ENCODE data around the gene C3orf33.

Gene C3orf33

GRCh38 chr3:155760653-155761052 is 45.4 kb downstream of the C3orf33 start:
- H3K4me1 ChIP-seq (ENCODE audit: control insufficient read depth, insufficient read depth, low read depth, low read length), result no peaks in the 10 kb centered on the region
- H3K4ac ChIP-seq (ENCODE audit: low read depth in 1 of 2, low read length in 2 of 2), result no peak overlapping the region
- H3K27me3 ChIP-seq (ENCODE audit: control insufficient read depth in 1 of 2, insufficient read depth in 1 of 2, low read length in 2 of 2), result no peaks in the 10 kb centered on the region
- 93% methylated on average over 3 of the region's 4 CpGs for WGBS
- no peak overlapping the region for H3K14ac ChIP-seq (ENCODE audit: low read length in 2 of 2)
- no peaks in the 10 kb centered on the region for H3K79me1 ChIP-seq (replicated peaks; ENCODE audit: low read length, poor library complexity, severe bottlenecking)
- H2AFZ ChIP-seq (ENCODE audit: low read depth, low read length), result no peak overlapping the region
- no peak overlapping the region for H4K8ac ChIP-seq (ENCODE audit: low read length)
- H2BK5ac ChIP-seq (ENCODE audit: low read depth, low read length, poor library complexity, severe bottlenecking), result no peak overlapping the region
- H4K91ac ChIP-seq (ENCODE audit: low read length), result no peak overlapping the region
- H3K9ac ChIP-seq (ENCODE audit: low read length), result no peak overlapping the region
- H3K27ac ChIP-seq (ENCODE audit: low read length, poor library complexity, severe bottlenecking), result no peak overlapping the region
- no peak overlapping the region for H2BK120ac ChIP-seq (ENCODE audit: low read depth, low read length)
- no peak overlapping the region for H3K18ac ChIP-seq (ENCODE audit: low read depth in 1 of 2, low read length in 2 of 2)
- no peak overlapping the region for H3K4me3 ChIP-seq (ENCODE audit: insufficient read depth in 1 of 2, low read depth in 1 of 2, low read length in 2 of 2)
- no peak overlapping the region for H3K23ac ChIP-seq (ENCODE audit: low read length in 2 of 2)
- no peak overlapping the region for H3K4me2 ChIP-seq (ENCODE audit: low read length, poor library complexity, severe bottlenecking)
- no peak overlapping the region for H2AK5ac ChIP-seq (ENCODE audit: low read length, severe bottlenecking)
- H2BK15ac ChIP-seq (ENCODE audit: low read depth, poor library complexity, severe bottlenecking), result no peak overlapping the region
- no peaks in the 10 kb centered on the region for H3K9me3 ChIP-seq (ENCODE audit: control insufficient read depth, low read length)
- no peak for DNase-seq
- no peak overlapping the region for H2BK12ac ChIP-seq (ENCODE audit: low read length in 2 of 2)
- H3K36me3 ChIP-seq (ENCODE audit: control insufficient read depth in 1 of 2, insufficient read depth in 2 of 2, low read depth in 1 of 2, low read length in 2 of 2), result peaks cover 0 to 4% of the 10 kb centered on the region in 2 experiments

GRCh38 chr3:155757577-155757976 is 48.5 kb downstream of the C3orf33 start:
- no peak overlapping the region for H3K4me3 ChIP-seq (ENCODE audit: insufficient read depth in 1 of 2, low read depth in 1 of 2, low read length in 2 of 2)
- no peaks in the 10 kb centered on the region for H3K36me3 ChIP-seq (ENCODE audit: control insufficient read depth in 1 of 2, insufficient read depth in 2 of 2, low read depth in 1 of 2, low read length in 2 of 2)
- no peak overlapping the region for H2BK5ac ChIP-seq (ENCODE audit: low read depth, low read length, poor library complexity, severe bottlenecking)
- H3K4ac ChIP-seq (ENCODE audit: low read depth in 1 of 2, low read length in 2 of 2), result no peak overlapping the region
- H3K27ac ChIP-seq (ENCODE audit: low read length, poor library complexity, severe bottlenecking), result no peak overlapping the region
- no peaks in the 10 kb centered on the region for H3K4me1 ChIP-seq (ENCODE audit: control insufficient read depth, insufficient read depth, low read depth, low read length)
- no peak overlapping the region for H4K8ac ChIP-seq (ENCODE audit: low read length)
- no peak overlapping the region for H3K4me2 ChIP-seq (ENCODE audit: low read length, poor library complexity, severe bottlenecking)
- H2AK5ac ChIP-seq (ENCODE audit: low read length, severe bottlenecking), result no peak overlapping the region
- no peak overlapping the region for H2BK15ac ChIP-seq (ENCODE audit: low read depth, poor library complexity, severe bottlenecking)
- 79% methylated on average over 5 of the region's 7 CpGs for WGBS
- H3K9ac ChIP-seq (ENCODE audit: low read length), result no peak overlapping the region
- no peaks in the 10 kb centered on the region for H3K79me1 ChIP-seq (replicated peaks; ENCODE audit: low read length, poor library complexity, severe bottlenecking)
- no peak overlapping the region for H2AFZ ChIP-seq (ENCODE audit: low read depth, low read length)
- H2BK12ac ChIP-seq (ENCODE audit: low read length in 2 of 2), result no peak overlapping the region
- no peak overlapping the region for H3K18ac ChIP-seq (ENCODE audit: low read depth in 1 of 2, low read length in 2 of 2)
- no peak overlapping the region for H2BK120ac ChIP-seq (ENCODE audit: low read depth, low read length)
- no peak for DNase-seq
- H4K91ac ChIP-seq (ENCODE audit: low read length), result no peak overlapping the region
- H3K23ac ChIP-seq (ENCODE audit: low read length in 2 of 2), result no peak overlapping the region
- no peaks in the 10 kb centered on the region for H3K9me3 ChIP-seq (ENCODE audit: control insufficient read depth, low read length)
- H3K27me3 ChIP-seq (ENCODE audit: control insufficient read depth in 1 of 2, insufficient read depth in 1 of 2, low read length in 2 of 2), result no peaks in the 10 kb centered on the region
- no peak overlapping the region for H3K14ac ChIP-seq (ENCODE audit: low read length in 2 of 2)

GRCh38 chr3:155753038-155753639 is 52.9 kb downstream of the C3orf33 start:
- H3K4me1 ChIP-seq (ENCODE audit: control insufficient read depth, insufficient read depth, low read depth, low read length), result no peaks in the 10 kb centered on the region
- no peak overlapping the region for H4K8ac ChIP-seq (ENCODE audit: low read length)
- H3K4me3 ChIP-seq (ENCODE audit: insufficient read depth in 1 of 2, low read depth in 1 of 2, low read length in 2 of 2), result no peak overlapping the region
- H3K9me3 ChIP-seq (ENCODE audit: control insufficient read depth, low read length), result no peaks in the 10 kb centered on the region
- no peak overlapping the region for H2BK15ac ChIP-seq (ENCODE audit: low read depth, poor library complexity, severe bottlenecking)
- no peaks in the 10 kb centered on the region for H3K36me3 ChIP-seq (ENCODE audit: control insufficient read depth in 1 of 2, insufficient read depth in 2 of 2, low read depth in 1 of 2, low read length in 2 of 2)
- H2AK5ac ChIP-seq (ENCODE audit: low read length, severe bottlenecking), result no peak overlapping the region
- H3K4me2 ChIP-seq (ENCODE audit: low read length, poor library complexity, severe bottlenecking), result no peak overlapping the region
- no peaks in the 10 kb centered on the region for H3K79me1 ChIP-seq (replicated peaks; ENCODE audit: low read length, poor library complexity, severe bottlenecking)
- H2AFZ ChIP-seq (ENCODE audit: low read depth, low read length), result no peak overlapping the region
- 92% methylated on average over 9 of the region's 11 CpGs for WGBS
- no peak overlapping the region for H3K23ac ChIP-seq (ENCODE audit: low read length in 2 of 2)
- no peaks in the 10 kb centered on the region for H3K27me3 ChIP-seq (ENCODE audit: control insufficient read depth in 1 of 2, insufficient read depth in 1 of 2, low read length in 2 of 2)
- H2BK12ac ChIP-seq (ENCODE audit: low read length in 2 of 2), result no peak overlapping the region
- no peak overlapping the region for H3K27ac ChIP-seq (ENCODE audit: low read length, poor library complexity, severe bottlenecking)
- H4K91ac ChIP-seq (ENCODE audit: low read length), result no peak overlapping the region
- H2BK120ac ChIP-seq (ENCODE audit: low read depth, low read length), result no peak overlapping the region
- H3K18ac ChIP-seq (ENCODE audit: low read depth in 1 of 2, low read length in 2 of 2), result no peak overlapping the region
- DNase-seq, result peak; percentile 33
- H2BK5ac ChIP-seq (ENCODE audit: low read depth, low read length, poor library complexity, severe bottlenecking), result no peak overlapping the region
- H3K4ac ChIP-seq (ENCODE audit: low read depth in 1 of 2, low read length in 2 of 2), result no peak overlapping the region
- no peak overlapping the region for H3K14ac ChIP-seq (ENCODE audit: low read length in 2 of 2)
- no peak overlapping the region for H3K9ac ChIP-seq (ENCODE audit: low read length)

- Histone ChIP-seq H2BK15ac (ENCODE audit: low read depth, poor library complexity, severe bottlenecking) (no peak overlapping the region), H3K9me3 (ENCODE audit: control insufficient read depth, low read length) (no peaks in the 10 kb centered on the region), H3K4ac (ENCODE audit: low read depth in 1 of 2, low read length in 2 of 2) (no peak overlapping the region), H3K14ac (ENCODE audit: low read length in 2 of 2) (no peak overlapping the region), H4K8ac (ENCODE audit: low read length) (no peak overlapping the region), H2BK12ac (ENCODE audit: low read length in 2 of 2) (no peak overlapping the region), H3K23ac (ENCODE audit: low read length in 2 of 2) (no peak overlapping the region), H3K27me3 (ENCODE audit: control insufficient read depth in 1 of 2, insufficient read depth in 1 of 2, low read length in 2 of 2) (peaks cover 0 to 6% of the 10 kb centered on the region in 2 experiments), H3K4me1 (ENCODE audit: control insufficient read depth, insufficient read depth, low read depth, low read length) (peaks cover 4% of the 10 kb centered on the region), H4K91ac (ENCODE audit: low read length) (no peak overlapping the region), H3K4me3 (ENCODE audit: insufficient read depth in 1 of 2, low read depth in 1 of 2, low read length in 2 of 2) (no peak overlapping the region), H3K18ac (ENCODE audit: low read depth in 1 of 2, low read length in 2 of 2) (peak overlapping the region in 1 of 2 experiments; percentile 30), H2BK120ac (ENCODE audit: low read depth, low read length) (no peak overlapping the region), H2AK5ac (ENCODE audit: low read length, severe bottlenecking) (peak overlapping the region; percentile 42), H3K4me2 (ENCODE audit: low read length, poor library complexity, severe bottlenecking) (no peak overlapping the region), H3K9ac (ENCODE audit: low read length) (peak overlapping the region; percentile 42), H3K27ac (ENCODE audit: low read length, poor library complexity, severe bottlenecking) (no peak overlapping the region), H3K79me1 (replicated peaks; ENCODE audit: low read length, poor library complexity, severe bottlenecking) (no peaks in the 10 kb centered on the region), H3K36me3 (ENCODE audit: control insufficient read depth in 1 of 2, insufficient read depth in 2 of 2, low read depth in 1 of 2, low read length in 2 of 2) (no peaks in the 10 kb centered on the region), H2AFZ (ENCODE audit: low read depth, low read length) (no peak overlapping the region), H2BK5ac (ENCODE audit: low read depth, low read length, poor library complexity, severe bottlenecking) (no peak overlapping the region)
- no peak for DNase-seq
- WGBS, result 73% methylated on average over 7 of the region's 8 CpGs
Measured at GRCh38 chr3:155748611-155749365, 57.3 kb downstream of the C3orf33 start.

All from mesenchymal stem cell (in vitro differentiated cells and primary cell).